B cell (primary cell): ENCODE measurements around the gene TECPR2. TPM values are rescaled to one million over a fixed set of nuclear protein-coding genes. Genes with fewer than 3 reads are reported as not detected.

Experiments used
- ATAC-seq: fragments of 200-7000 bp; cut with Tn5 transposase; one replicate; pipeline ENCODE4 v1.10.0; 2021; ENCODE audit warnings: low read depth, mild to moderate bottlenecking, moderate number of reproducible peaks, moderate library complexity
- CTCF ChIA-PET: fragments of 350-600 bp; sonication (Branson Sonifier 250); formaldehyde crosslinking; loops from one replicate; lab custom pipeline; 2021; ENCODE audit warnings: antibody characterized with exemption, inconsistent platforms; lab: Charles Lee
- POLR2A ChIA-PET: fragments of 350-600 bp; sonication (Branson Sonifier 250); formaldehyde crosslinking; loops from one replicate; lab custom pipeline; 2021; ENCODE audit warnings: antibody characterized with exemption; lab: Charles Lee
- DNase-seq: peaks from one replicate; pipeline ENCODE4 v3.0.0; 2013
- H2AFZ ChIP-seq: 2 replicates; pipeline ENCODE4 v1.6.1; 2012; ENCODE audit warnings: mild to moderate bottlenecking, low read depth, low read length; ENCODE audit not compliant: insufficient read depth, poor library complexity, severe bottlenecking
- H3K27ac ChIP-seq, 2 donors: 1 replicate in 1 of 2; 2 replicates in 1 of 2; pipeline ENCODE4 v1.5.1; 2012 to 2013; ENCODE audit warnings: low read length in 2 of 2, mild to moderate bottlenecking in 2 of 2, moderate library complexity in 1 of 2
- H3K27me3 ChIP-seq, 4 experiments: fragments of 200-600 bp in 1 of 4; sonication (generic) in 1 of 4; replicated peaks in 1 of 4; 1 replicate in 2 of 4; 2 replicates in 2 of 4; pipeline versions ENCODE4 v1.6.1 to v1.7.0; 2013 to 2016; ENCODE audit warnings: low read length in 3 of 4, mild to moderate bottlenecking in 2 of 4, mixed read lengths in 1 of 4, moderate library complexity in 1 of 4; ENCODE audit not compliant: insufficient read depth in 4 of 4, control insufficient read depth in 3 of 4; ENCODE audit errors: control extremely low read depth in 1 of 4
- H3K36me3 ChIP-seq, 2 experiments: replicated peaks in 1 of 2; 1 replicate in 1 of 2; 2 replicates in 1 of 2; pipeline versions ENCODE4 v1.6.1 to v1.7.1; 2013; ENCODE audit warnings: low read length in 1 of 2; ENCODE audit not compliant: insufficient read depth in 2 of 2, control insufficient read depth in 1 of 2; ENCODE audit errors: control extremely low read depth in 1 of 2, extremely low read depth in 1 of 2
- H3K4me1 ChIP-seq, 2 donors: fragments of 200-600 bp in 1 of 2; sonication (generic) in 1 of 2; 1 replicate in 1 of 2; 2 replicates in 1 of 2; pipeline versions ENCODE4 v1.5.1 to v1.6.1; 2013 to 2017; ENCODE audit warnings: low read length in 2 of 2; ENCODE audit not compliant: control insufficient read depth in 2 of 2, insufficient read depth in 2 of 2
- H3K4me2 ChIP-seq: replicated peaks from 2 replicates; pipeline ENCODE3; 2012; ENCODE audit warnings: mild to moderate bottlenecking, low read depth, low read length; ENCODE audit not compliant: poor library complexity, severe bottlenecking
- H3K4me3 ChIP-seq, 5 experiments: fragments of 200-600 bp in 1 of 5; sonication (generic) in 1 of 5; 1 replicate in 3 of 5; 2 replicates in 2 of 5; pipeline versions ENCODE4 v1.5.1 to v1.7.0; 2011 to 2016; ENCODE audit warnings: low read length in 4 of 5, mild to moderate bottlenecking in 4 of 5, low read depth in 2 of 5, control low read depth in 1 of 5, moderate library complexity in 1 of 5; ENCODE audit not compliant: insufficient read depth in 1 of 5; ENCODE audit errors: control extremely low read depth in 1 of 5, extremely low read depth in 1 of 5
- H3K79me2 ChIP-seq: fragments of 200-600 bp; sonication (generic); one replicate; pipeline ENCODE4 v1.6.0; 2016; ENCODE audit warnings: low read length; ENCODE audit not compliant: control insufficient read depth, insufficient read depth
- H3K9ac ChIP-seq: fragments of 200-600 bp; sonication (generic); 2 replicates; pipeline ENCODE4 v1.6.1; 2017; ENCODE audit warnings: mild to moderate bottlenecking, low read length, moderate library complexity
- H3K9me3 ChIP-seq, 3 donors: one replicate each; pipeline versions ENCODE4 v1.6.1 to v1.7.1; 2013; ENCODE audit warnings: low read length in 2 of 3; ENCODE audit not compliant: control insufficient read depth in 2 of 3, insufficient read depth in 1 of 3; ENCODE audit errors: control extremely low read depth in 1 of 3
- H4K20me1 ChIP-seq: 2 replicates; pipeline ENCODE4 v1.6.0; 2012; ENCODE audit warnings: mild to moderate bottlenecking, low read length; ENCODE audit not compliant: insufficient read depth, control insufficient read depth, poor library complexity, severe bottlenecking
- H3K27ac Mint-ChIP-seq: one replicate; pipeline ENCODE4 v1.8.0; 2021; ENCODE audit warnings: mixed read lengths
- H3K27me3 Mint-ChIP-seq: one replicate; pipeline ENCODE4 v1.8.0; 2021; ENCODE audit warnings: mixed read lengths
- H3K4me1 Mint-ChIP-seq: one replicate; pipeline ENCODE4 v1.8.0; 2021; ENCODE audit warnings: mixed read lengths
- H3K4me3 Mint-ChIP-seq: one replicate; pipeline ENCODE4 v1.8.0; 2021; ENCODE audit warnings: mixed read lengths
- H3K9me3 Mint-ChIP-seq: one replicate; pipeline ENCODE4 v1.8.0; 2022; ENCODE audit warnings: mixed read lengths; ENCODE audit not compliant: insufficient read depth
- CTCF ChIP-seq: fragments of 200-600 bp; IDR thresholded peaks from one replicate; pipeline ENCODE4 v1.8.0; 2022; ENCODE audit warnings: antibody characterized with exemption, mild to moderate bottlenecking
- EZH2 ChIP-seq: IDR thresholded peaks from 2 replicates; pipeline ENCODE4 v1.6.1; 2012; ENCODE audit warnings: borderline replicate concordance, low read depth, mild to moderate bottlenecking, moderate library complexity, low read length; ENCODE audit not compliant: insufficient read depth, poor library complexity, severe bottlenecking
- WGBS: methylation state at CpG from one replicate; pipeline ENCODE4 v1.1.5; 2013; ENCODE audit warnings: missing lambda C conversion rate; ENCODE audit not compliant: insufficient coverage; 5-methylcytosine and 5-hydroxymethylcytosine counted together
- intact Hi-C: fragments of 100-400 bp; cut with micrococcal nuclease; formaldehyde crosslinking; loops from one replicate; pipeline ENCODE4 v1.10.0; 2022
- polyA plus RNA-seq: library from polyadenylated mRNA; depleted of rRNA; stranded (reverse); fragments of >200 nt; gene quantifications from 2 replicates; pipeline ENCODE4 v1.2.3, GENCODE V29; 2012
- total RNA-seq, 2 donors: library from RNA; stranded (reverse); fragments of 120-200 nt in 1 of 2; gene quantifications; 1 replicate in 1 of 2; 2 replicates in 1 of 2; pipeline versions ENCODE4 v1.2.3 to v1.2.4, GENCODE V29; 2013 to 2022

The TECPR2 gene
- total and polyA plus RNA-seq, 2 donors (not counting 1 experiment from before 2014, with no cell fraction given), result 4.7 to 10.8 TPM

- Histone ChIP-seq H3K27ac (no peak overlapping the region), H3K4me2 (no peak overlapping the region), H4K20me1 (no peaks in the 10 kb centered on the region), H3K27me3 (no peaks in the 10 kb centered on the region), H3K4me3 (no peak overlapping the region), H3K4me1 (no peaks in the 10 kb centered on the region), H3K9me3 (no peaks in the 10 kb centered on the region), H3K79me2 (no peaks in the 10 kb centered on the region), H3K36me3 (peaks cover 1 to 7% of the 10 kb centered on the region in 2 experiments), H3K9ac (no peak overlapping the region), H2AFZ (no peak overlapping the region)
- no peak overlapping the region for H3K27ac Mint-ChIP-seq
- H3K27me3 Mint-ChIP-seq, result no peaks in the 10 kb centered on the region
- no peaks in the 10 kb centered on the region for H3K4me1 Mint-ChIP-seq
- H3K9me3 Mint-ChIP-seq, result no peaks in the 10 kb centered on the region
- ChIA-PET POLR2A (no interaction called here), CTCF (no interaction called here)
- ATAC-seq (no peak), DNase-seq (no peak)
- no peak overlapping the region for H3K4me3 Mint-ChIP-seq
- no peak for TF ChIP-seq EZH2
- intact Hi-C loops, result no loop called here
- WGBS, result 100% methylated on average over 4 of the region's 6 CpGs
Measured at GRCh38 chr14:102426796-102427195, 64.1 kb downstream of the TECPR2 start.

- H4K20me1 ChIP-seq, result no peaks in the 10 kb centered on the region
- no peak overlapping the region for H3K4me3 ChIP-seq
- intact Hi-C loops, result no loop called here
- no peaks in the 10 kb centered on the region for H3K27me3 Mint-ChIP-seq
- H3K27ac ChIP-seq, result no peak overlapping the region
- H3K9me3 ChIP-seq, result no peaks in the 10 kb centered on the region
- H2AFZ ChIP-seq, result no peak overlapping the region
- H3K4me1 Mint-ChIP-seq, result no peaks in the 10 kb centered on the region
- H3K4me2 ChIP-seq, result no peak overlapping the region
- H3K9ac ChIP-seq, result no peak overlapping the region
- CTCF ChIA-PET, result no interaction called here
- H3K27me3 ChIP-seq, result no peaks in the 10 kb centered on the region
- no peak for DNase-seq
- POLR2A ChIA-PET, result no interaction called here
- H3K27ac Mint-ChIP-seq, result no peak overlapping the region
- ATAC-seq, result no peak
- no peaks in the 10 kb centered on the region for H3K9me3 Mint-ChIP-seq
- 98% methylated on average over 12 of the region's 12 CpGs for WGBS
- no peaks in the 10 kb centered on the region for H3K4me1 ChIP-seq
- TF ChIP-seq CTCF, result no peak
- no peak for TF ChIP-seq EZH2
- H3K4me3 Mint-ChIP-seq, result no peak overlapping the region
- H3K36me3 ChIP-seq, result peaks cover 1 to 7% of the 10 kb centered on the region in 2 experiments
- no peaks in the 10 kb centered on the region for H3K79me2 ChIP-seq
Measured at GRCh38 chr14:102427642-102428041, 64.9 kb downstream of the TECPR2 start.
